GM23248 (cell line): ENCODE results near the gene CHKB. TPM values are rescaled to one million over a fixed set of nuclear protein-coding genes. Genes with fewer than 3 reads are reported as not detected.

ENCODE experiments used
- DNase-seq: peaks from one replicate; pipeline ENCODE4 v3.0.0-alpha.2; 2015
- H2AFZ ChIP-seq: fragments of 200-600 bp; sonication (generic); 2 replicates; pipeline ENCODE4 v1.6.1; 2016; ENCODE audit warnings: antibody characterized with exemption
- H3F3A ChIP-seq: fragments of 200-600 bp; sonication (generic); 2 replicates; pipeline ENCODE4 v1.6.1; 2016; ENCODE audit warnings: mild to moderate bottlenecking, antibody characterized with exemption, mixed run types; ENCODE audit not compliant: insufficient read depth
- H3K27ac ChIP-seq: fragments of 200-600 bp; sonication (generic); 2 replicates; pipeline ENCODE4 v1.5.1; 2016; ENCODE audit warnings: mild to moderate bottlenecking
- H3K27me3 ChIP-seq: fragments of 200-600 bp; sonication (generic); replicated peaks from 2 replicates; pipeline ENCODE4 v1.6.1; 2016; ENCODE audit warnings: mild to moderate bottlenecking; ENCODE audit not compliant: insufficient read depth
- H3K36me3 ChIP-seq: fragments of 200-600 bp; sonication (generic); 2 replicates; pipeline ENCODE4 v1.6.1; 2016; ENCODE audit warnings: low read depth, mild to moderate bottlenecking
- H3K4me1 ChIP-seq: fragments of 200-600 bp; sonication (generic); 2 replicates; pipeline ENCODE4 v1.6.1; 2016; ENCODE audit warnings: mild to moderate bottlenecking; ENCODE audit not compliant: insufficient read depth
- H3K4me2 ChIP-seq: fragments of 200-600 bp; sonication (generic); one replicate; pipeline ENCODE4 v1.6.1; 2016; ENCODE audit warnings: mild to moderate bottlenecking; ENCODE audit not compliant: unreplicated experiment
- H3K4me3 ChIP-seq: fragments of 200-600 bp; sonication (generic); 2 replicates; pipeline ENCODE4 v1.5.1; 2016; ENCODE audit warnings: mild to moderate bottlenecking
- H3K79me2 ChIP-seq: fragments of 200-600 bp; sonication (generic); 2 replicates; pipeline ENCODE4 v1.6.1; 2016; ENCODE audit warnings: mild to moderate bottlenecking; ENCODE audit not compliant: insufficient read depth
- H3K9ac ChIP-seq: fragments of 200-600 bp; sonication (generic); 2 replicates; pipeline ENCODE4 v1.6.1; 2016; ENCODE audit warnings: mild to moderate bottlenecking
- H3K9me2 ChIP-seq: fragments of 200-600 bp; sonication (generic); 2 replicates; pipeline ENCODE4 v1.6.1; 2016; ENCODE audit warnings: mixed run types, mild to moderate bottlenecking, moderate library complexity; ENCODE audit not compliant: insufficient read depth
- H3K9me3 ChIP-seq: fragments of 200-600 bp; sonication (generic); one replicate; pipeline ENCODE4 v1.6.1; 2017; ENCODE audit warnings: low read depth
- H4K20me1 ChIP-seq: fragments of 200-600 bp; sonication (generic); 2 replicates; pipeline ENCODE4 v1.6.0; 2016; ENCODE audit not compliant: insufficient read depth
- EZH2 ChIP-seq: fragments of 200-600 bp; sonication (generic); IDR thresholded peaks from 2 replicates; pipeline ENCODE4 v1.6.1; 2018; ENCODE audit warnings: antibody characterized with exemption, mild to moderate bottlenecking; ENCODE audit not compliant: insufficient read depth, poor library complexity, severe bottlenecking
- EZH2phosphoT487 ChIP-seq: fragments of 200-600 bp; sonication (generic); IDR thresholded peaks from 2 replicates; pipeline ENCODE4 v1.6.1; 2018; ENCODE audit warnings: antibody characterized with exemption, moderate library complexity, mild to moderate bottlenecking, low read depth; ENCODE audit not compliant: insufficient read depth
- WGBS, 2 experiments: methylation state at CpG; one replicate each; pipeline ENCODE4 v1.1.6; 2015 to 2017; ENCODE audit warnings: low lambda C conversion rate in 2 of 2, low coverage in 1 of 2; ENCODE audit errors: missing lambda C conversion rate in 2 of 2; 5-methylcytosine and 5-hydroxymethylcytosine counted together
- in situ Hi-C: fragments of 300-500 bp; cut with MboI; formaldehyde crosslinking; loops from 2 replicates; pipeline ENCODE4 v1.15.0; 2020
- polyA plus RNA-seq: library from polyadenylated mRNA; unstranded; fragments of >200 nt; fragmentation: Nextera tagmentation; extraction: Ambion mirVana; gene quantifications from 2 replicates; pipeline ENCODE4 v1.2.1, GENCODE V29; 2016
- total RNA-seq: library from RNA; depleted of rRNA; stranded (reverse); fragments of >200 nt; shearing (Covaris generic); gene quantifications from 2 replicates; pipeline ENCODE4 v1.2.3, GENCODE V29; 2014

The CHKB gene
- total and polyA plus RNA-seq, 2 experiments from 2014 or later, result 41.3 to 41.7 TPM

DNA sequence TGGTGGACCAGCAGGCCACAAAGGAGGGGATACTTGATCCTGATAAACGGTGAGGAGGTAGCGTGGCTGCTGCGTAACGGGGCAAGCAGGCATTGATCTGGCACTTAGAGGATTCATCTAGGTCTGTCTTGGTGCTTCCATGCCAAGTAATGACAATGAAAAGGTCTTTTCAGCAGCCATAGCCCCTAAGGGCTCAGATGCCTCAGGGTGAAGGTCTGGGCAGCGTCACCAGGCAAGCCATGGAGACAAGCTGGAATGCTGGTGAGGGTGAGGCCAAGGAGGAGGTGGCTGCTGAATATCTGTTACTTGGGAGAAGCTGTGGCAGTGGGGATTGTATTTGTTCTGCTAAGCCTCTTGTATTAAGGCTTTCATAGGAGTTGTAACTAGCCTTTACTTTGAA is 4.8 kb upstream of the CHKB start:
- peaks cover 5% of the 10 kb centered on the region; the same call in 1 of the 2 replicates for H3K4me1 ChIP-seq
- no peaks in the 10 kb centered on the region for H4K20me1 ChIP-seq
- no peak for DNase-seq
- no peak for TF ChIP-seq EZH2phosphoT487
- no peak for TF ChIP-seq EZH2
- in situ Hi-C loops, result no loop called here
- 93 to 96% methylated on average over 5 of the region's 5 CpGs for WGBS, 2 experiments
- no peaks in the 10 kb centered on the region for H3K9me2 ChIP-seq
- no peaks in the 10 kb centered on the region for H3F3A ChIP-seq
- H3K79me2 ChIP-seq, result no peaks in the 10 kb centered on the region
- H3K27ac ChIP-seq, result no peak overlapping the region
- H3K9me3 ChIP-seq, result no peaks in the 10 kb centered on the region
- no peak overlapping the region for H3K4me3 ChIP-seq
- no peak overlapping the region for H2AFZ ChIP-seq
- no peaks in the 10 kb centered on the region for H3K27me3 ChIP-seq
- H3K4me2 ChIP-seq, result no peak overlapping the region
- no peaks in the 10 kb centered on the region for H3K36me3 ChIP-seq
- no peak overlapping the region for H3K9ac ChIP-seq

GRCh38 chr22:50586416-50586815 is 3.8 kb upstream of the CHKB start:
- H3K79me2 ChIP-seq, result peaks cover 7% of the 10 kb centered on the region
- no peaks in the 10 kb centered on the region for H3K9me3 ChIP-seq
- no peaks in the 10 kb centered on the region for H3K36me3 ChIP-seq
- H3K4me1 ChIP-seq, result peaks cover 9% of the 10 kb centered on the region; the same call in 1 of the 2 replicates
- TF ChIP-seq EZH2, result no peak
- no peak for TF ChIP-seq EZH2phosphoT487
- H3K27ac ChIP-seq, result no peak overlapping the region
- no peaks in the 10 kb centered on the region for H3K27me3 ChIP-seq
- no peaks in the 10 kb centered on the region for H3F3A ChIP-seq
- H2AFZ ChIP-seq, result no peak overlapping the region
- in situ Hi-C loops, result no loop called here
- no peak overlapping the region for H3K4me2 ChIP-seq
- H3K4me3 ChIP-seq, result no peak overlapping the region
- H3K9me2 ChIP-seq, result no peaks in the 10 kb centered on the region
- H4K20me1 ChIP-seq, result no peaks in the 10 kb centered on the region
- no peak for DNase-seq
- no peak overlapping the region for H3K9ac ChIP-seq
- 75 to 78% methylated on average over 5 of the region's 5 CpGs for WGBS, 2 experiments

- Histone ChIP-seq H3K9me2 (no peaks in the 10 kb centered on the region), H3K36me3 (no peaks in the 10 kb centered on the region), H3K4me3 (no peak overlapping the region), H3K27ac (no peak overlapping the region), H2AFZ (no peak overlapping the region), H3F3A (no peaks in the 10 kb centered on the region), H3K4me2 (no peak overlapping the region), H4K20me1 (no peaks in the 10 kb centered on the region), H3K27me3 (no peaks in the 10 kb centered on the region), H3K9ac (no peak overlapping the region), H3K4me1 (peaks cover 9% of the 10 kb centered on the region; the same call in 1 of the 2 replicates), H3K9me3 (no peaks in the 10 kb centered on the region), H3K79me2 (peaks cover 10% of the 10 kb centered on the region)
- WGBS, 2 experiments, result 78% methylated on average over 8 of the region's 8 CpGs
- in situ Hi-C loops, result no loop called here
- TF ChIP-seq EZH2 (no peak), EZH2phosphoT487 (no peak)
- DNase-seq, result no peak
Observed at GRCh38 chr22:50585781-50586180, 3.1 kb upstream of the CHKB start.

DNA sequence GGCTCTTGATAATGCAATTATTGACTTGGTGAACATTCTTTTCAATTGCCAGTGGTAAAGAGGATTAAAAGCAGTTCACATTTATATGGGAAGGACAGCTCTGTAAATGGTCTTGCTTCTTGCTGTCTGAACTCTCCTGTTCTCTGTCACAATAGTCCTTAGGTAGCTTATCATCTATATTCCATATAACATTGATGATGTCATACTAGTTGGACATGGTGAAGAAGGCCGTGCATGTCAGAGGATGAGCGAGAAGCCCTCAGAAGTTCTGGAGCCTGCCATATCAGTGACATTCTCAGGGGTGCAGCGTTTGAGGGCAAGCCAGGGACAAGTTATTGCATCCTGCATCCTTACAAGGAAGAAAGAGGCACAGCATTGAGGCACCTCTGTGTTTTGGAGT is 2.6 kb upstream of the CHKB start:
- in situ Hi-C loops, result no loop called here
- Histone ChIP-seq H3K9ac (no peak overlapping the region), H3K27ac (no peak overlapping the region), H4K20me1 (no peaks in the 10 kb centered on the region), H3F3A (no peaks in the 10 kb centered on the region), H3K4me2 (no peak overlapping the region), H2AFZ (no peak overlapping the region), H3K36me3 (no peaks in the 10 kb centered on the region), H3K9me2 (no peaks in the 10 kb centered on the region), H3K79me2 (peaks cover 10% of the 10 kb centered on the region), H3K4me3 (no peak overlapping the region), H3K9me3 (no peaks in the 10 kb centered on the region), H3K4me1 (peaks cover 9% of the 10 kb centered on the region; the same call in 1 of the 2 replicates), H3K27me3 (no peaks in the 10 kb centered on the region)
- DNase-seq, result no peak
- TF ChIP-seq EZH2phosphoT487, result no peak
- TF ChIP-seq EZH2, result no peak
- WGBS, 2 experiments, result 71 to 72% methylated on average over 3 of the region's 3 CpGs
